Progenitor cell of endocrine pancreas (in vitro differentiated cells): ENCODE measurements around the gene TMEM204. TPM values are rescaled to one million over a fixed set of nuclear protein-coding genes. Genes with fewer than 3 reads are reported as not detected.
A peak's percentile ranks its signal among the peaks of the same experiment; 100 is the strongest.

Source experiments
- DNase-seq: peaks from one replicate; pipeline ENCODE4 v3.0.0; 2021; ENCODE audit warnings: low spot score; ENCODE audit not compliant: unreplicated experiment
- H3K27ac Mint-ChIP-seq: 2 replicates; pipeline ENCODE4 v1.8.0; 2021; ENCODE audit warnings: mild to moderate bottlenecking, moderate library complexity, mixed read lengths
- H3K27me3 Mint-ChIP-seq: 2 replicates; pipeline ENCODE4 v1.8.0; 2021; ENCODE audit warnings: mixed read lengths
- H3K36me3 Mint-ChIP-seq: 2 replicates; pipeline ENCODE4 v1.8.0; 2022; ENCODE audit warnings: mixed read lengths; ENCODE audit not compliant: insufficient read depth
- H3K4me1 Mint-ChIP-seq: 2 replicates; pipeline ENCODE4 v1.8.0; 2021; ENCODE audit warnings: low read depth, mixed read lengths
- H3K4me3 Mint-ChIP-seq: 2 replicates; pipeline ENCODE4 v1.8.0; 2021; ENCODE audit warnings: low read depth, mild to moderate bottlenecking, moderate library complexity, mixed read lengths
- H3K9me3 Mint-ChIP-seq: 2 replicates; pipeline ENCODE4 v1.8.0; 2021; ENCODE audit warnings: low read depth, mixed read lengths
- total RNA-seq: library from RNA; stranded (reverse); gene quantifications from 2 replicates; pipeline ENCODE4 v1.2.1, GENCODE V29; 2021
- TF ChIP-seq, protein P1 (sequence below): fragments of 200-600 bp; sonication (generic); IDR thresholded peaks from one replicate; pipeline ENCODE4 v1.5.0; 2021; ENCODE audit warnings: antibody characterized with exemption, mild to moderate bottlenecking; ENCODE audit not compliant: unreplicated experiment

Gene TMEM204
- total RNA-seq, 1 donor from 2014 or later = not detected

DNA sequence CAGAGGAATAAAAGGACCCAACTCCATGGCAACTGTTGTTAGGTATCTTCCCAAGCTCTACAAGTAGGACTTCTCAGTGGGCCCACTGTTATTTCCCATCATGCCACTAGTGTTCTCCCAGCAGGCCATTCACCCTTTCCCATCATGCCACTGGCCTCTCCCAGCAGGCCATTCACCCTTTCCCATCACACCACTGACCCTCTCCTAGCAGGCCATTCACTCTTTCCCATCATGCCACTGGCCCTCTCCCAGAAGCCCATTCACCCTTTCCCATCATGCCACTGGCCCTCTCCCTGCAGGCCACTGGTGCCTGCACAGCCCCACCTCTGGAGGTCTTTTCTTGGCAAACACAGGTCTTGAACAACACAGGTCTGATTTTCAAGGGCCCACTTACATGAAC, 42.1 kb downstream of the TMEM204 start:
- Mint-ChIP-seq H3K9me3 (peaks cover 5% of the 10 kb centered on the region), H3K4me1 (peaks cover 8% of the 10 kb centered on the region), H3K4me3 (no peak overlapping the region), H3K27ac (no peak overlapping the region), H3K36me3 (peaks cover 29% of the 10 kb centered on the region), H3K27me3 (no peaks in the 10 kb centered on the region)
- DNase-seq = no peak
- TF ChIP-seq, protein P1, sequence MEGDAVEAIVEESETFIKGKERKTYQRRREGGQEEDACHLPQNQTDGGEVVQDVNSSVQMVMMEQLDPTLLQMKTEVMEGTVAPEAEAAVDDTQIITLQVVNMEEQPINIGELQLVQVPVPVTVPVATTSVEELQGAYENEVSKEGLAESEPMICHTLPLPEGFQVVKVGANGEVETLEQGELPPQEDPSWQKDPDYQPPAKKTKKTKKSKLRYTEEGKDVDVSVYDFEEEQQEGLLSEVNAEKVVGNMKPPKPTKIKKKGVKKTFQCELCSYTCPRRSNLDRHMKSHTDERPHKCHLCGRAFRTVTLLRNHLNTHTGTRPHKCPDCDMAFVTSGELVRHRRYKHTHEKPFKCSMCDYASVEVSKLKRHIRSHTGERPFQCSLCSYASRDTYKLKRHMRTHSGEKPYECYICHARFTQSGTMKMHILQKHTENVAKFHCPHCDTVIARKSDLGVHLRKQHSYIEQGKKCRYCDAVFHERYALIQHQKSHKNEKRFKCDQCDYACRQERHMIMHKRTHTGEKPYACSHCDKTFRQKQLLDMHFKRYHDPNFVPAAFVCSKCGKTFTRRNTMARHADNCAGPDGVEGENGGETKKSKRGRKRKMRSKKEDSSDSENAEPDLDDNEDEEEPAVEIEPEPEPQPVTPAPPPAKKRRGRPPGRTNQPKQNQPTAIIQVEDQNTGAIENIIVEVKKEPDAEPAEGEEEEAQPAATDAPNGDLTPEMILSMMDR = no peak

DNA sequence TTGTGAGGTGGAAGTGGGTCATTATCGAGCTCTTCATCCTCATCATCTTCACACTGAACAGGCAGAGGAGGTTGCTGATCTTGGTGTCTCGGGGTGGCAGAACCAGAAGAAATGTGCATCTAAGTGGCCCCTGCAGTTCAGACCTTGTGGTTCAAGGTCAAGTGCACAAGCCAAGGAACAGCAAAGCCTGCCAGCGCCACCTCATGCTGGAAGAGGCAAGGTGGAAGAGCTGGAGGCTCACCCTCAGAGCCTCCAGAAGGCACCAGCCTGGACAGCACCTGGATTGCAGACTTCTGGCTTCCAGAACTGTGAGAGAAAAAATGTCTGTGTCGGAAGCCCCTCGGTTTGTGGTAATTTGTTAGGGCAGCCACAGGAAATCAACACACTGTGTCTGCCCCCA, 45.7 kb downstream of the TMEM204 start:
- H3K27ac Mint-ChIP-seq = no peak overlapping the region
- no peak for DNase-seq
- H3K4me1 Mint-ChIP-seq = peaks cover 22% of the 10 kb centered on the region
- TF ChIP-seq, protein P1 = no peak
- no peaks in the 10 kb centered on the region for H3K27me3 Mint-ChIP-seq
- H3K36me3 Mint-ChIP-seq = peaks cover 40% of the 10 kb centered on the region
- no peak overlapping the region for H3K4me3 Mint-ChIP-seq
- H3K9me3 Mint-ChIP-seq = peaks cover 8% of the 10 kb centered on the region

DNA sequence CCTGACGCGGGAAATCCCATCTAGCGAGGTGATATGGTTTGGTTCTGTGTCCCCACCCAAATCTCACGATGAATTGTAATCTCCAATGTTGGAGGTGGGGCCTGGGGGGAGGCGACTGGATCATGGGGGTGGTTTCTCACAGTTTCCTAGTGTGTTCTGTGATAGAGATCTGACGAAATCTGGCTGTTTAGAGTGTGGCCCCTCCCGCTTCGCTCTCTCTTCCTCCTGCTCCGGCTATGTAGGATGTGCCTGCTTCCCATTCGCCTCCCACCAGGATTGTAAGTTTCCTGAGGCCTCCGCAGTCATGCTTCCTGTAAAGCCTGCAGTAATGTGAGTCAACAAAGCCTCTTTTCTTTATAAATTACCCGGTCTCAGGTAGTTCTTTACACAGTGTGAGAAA, 46.8 kb downstream of the TMEM204 start:
- no peaks in the 10 kb centered on the region for H3K27me3 Mint-ChIP-seq
- H3K9me3 Mint-ChIP-seq = peaks cover 8% of the 10 kb centered on the region
- no peak for DNase-seq
- H3K4me1 Mint-ChIP-seq = peaks cover 22% of the 10 kb centered on the region
- TF ChIP-seq, protein P1 = no peak
- peaks cover 47% of the 10 kb centered on the region for H3K36me3 Mint-ChIP-seq
- H3K4me3 Mint-ChIP-seq = peak overlapping the region; percentile 9
- peak overlapping the region; percentile 96 for H3K27ac Mint-ChIP-seq

DNA sequence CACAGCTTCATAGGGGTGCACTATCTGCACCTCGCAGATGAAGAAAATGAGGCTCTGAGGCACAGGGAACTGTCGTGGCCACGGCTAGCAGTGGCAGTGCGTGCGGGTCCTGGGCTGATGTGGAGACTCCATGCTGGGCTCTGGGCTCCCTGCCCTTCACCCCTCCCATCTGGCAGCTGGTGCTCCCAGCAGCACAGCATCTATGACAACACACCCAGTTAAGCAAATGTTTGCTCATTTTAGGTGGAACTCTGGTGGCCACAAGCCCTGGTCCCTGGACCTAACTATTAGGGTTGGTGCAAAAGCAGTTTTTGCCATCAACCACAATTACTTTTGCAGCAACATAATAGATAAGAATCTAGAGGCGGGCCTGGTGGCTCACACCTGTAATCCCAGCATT, 47.5 kb downstream of the TMEM204 start:
- DNase-seq = no peak
- TF ChIP-seq, protein P1 = no peak
- H3K4me3 Mint-ChIP-seq = peak overlapping the region; percentile 40
- peaks cover 22% of the 10 kb centered on the region for H3K4me1 Mint-ChIP-seq
- peaks cover 44% of the 10 kb centered on the region for H3K36me3 Mint-ChIP-seq
- no peaks in the 10 kb centered on the region for H3K27me3 Mint-ChIP-seq
- H3K9me3 Mint-ChIP-seq = peaks cover 8% of the 10 kb centered on the region
- H3K27ac Mint-ChIP-seq = peak overlapping the region; percentile 96

DNA sequence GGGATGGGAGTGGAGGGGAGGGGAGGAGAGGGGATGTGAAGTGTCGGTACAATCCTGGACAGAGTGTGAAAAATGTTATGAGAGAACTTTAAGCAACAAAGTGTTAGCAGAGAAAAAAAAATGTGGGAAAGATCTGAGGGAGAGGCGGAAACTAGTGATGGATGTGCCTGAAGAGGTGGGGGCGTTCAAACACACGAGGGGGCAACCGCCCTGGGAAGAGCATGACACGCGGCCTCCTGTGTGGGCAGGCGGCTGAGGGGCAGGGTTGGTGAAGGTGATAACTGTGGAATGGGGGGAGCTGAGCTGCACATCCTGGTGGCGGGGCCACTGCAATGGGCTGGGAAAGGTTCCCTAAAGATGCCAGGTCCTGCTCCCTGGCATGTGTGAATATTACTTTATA, 48.3 kb downstream of the TMEM204 start:
- H3K27ac Mint-ChIP-seq = peak overlapping the region; percentile 22
- no peak for DNase-seq
- peaks cover 8% of the 10 kb centered on the region for H3K9me3 Mint-ChIP-seq
- TF ChIP-seq, protein P1 = no peak
- H3K36me3 Mint-ChIP-seq = peaks cover 41% of the 10 kb centered on the region
- H3K4me1 Mint-ChIP-seq = peaks cover 22% of the 10 kb centered on the region
- H3K27me3 Mint-ChIP-seq = no peaks in the 10 kb centered on the region
- H3K4me3 Mint-ChIP-seq = no peak overlapping the region
